HK-2 (cell line): ENCODE results near the gene ATP5PF.
"Not testable (repeated sequence)": the region's sequence is repeated elsewhere in the genome, so short reads cannot be mapped to it uniquely, and the experiment has no call there.

Source experiments
- DNase-seq: peaks from one replicate; pipeline ENCODE4 v3.0.0-alpha.2; 2018; ENCODE audit not compliant: unreplicated experiment

Gene ATP5PF

GRCh38 chr21:25722631-25723030 is 12.1 kb downstream of the ATP5PF start:
- DNase-seq, result no peak

- no peak for DNase-seq
Measured at GRCh38 chr21:25721987-25722386, 12.7 kb downstream of the ATP5PF start.

- DNase-seq, result no peak
Measured at GRCh38 chr21:25717491-25718147, 17.1 kb downstream of the ATP5PF start.

- not testable (repeated sequence) for DNase-seq
Measured at GRCh38 chr21:25714066-25714465, 20.6 kb downstream of the ATP5PF start.

- DNase-seq, result no peak
Measured at GRCh38 chr21:25710550-25710949, 24.2 kb downstream of the ATP5PF start.

- no peak for DNase-seq
Measured at GRCh38 chr21:25709684-25710265, 24.9 kb downstream of the ATP5PF start.

GRCh38 chr21:25708467-25709065 is 26.1 kb downstream of the ATP5PF start:
- no peak for DNase-seq

GRCh38 chr21:25701529-25701928 is 33.2 kb downstream of the ATP5PF start:
- no peak for DNase-seq

GRCh38 chr21:25700741-25701140 is 34.0 kb downstream of the ATP5PF start:
- DNase-seq, result no peak

- DNase-seq, result not testable (repeated sequence)
Measured at GRCh38 chr21:25695461-25695860, 39.2 kb downstream of the ATP5PF start.

- no peak for DNase-seq
Measured at GRCh38 chr21:25691976-25692375, 42.7 kb downstream of the ATP5PF start.

- DNase-seq, result no peak
Measured at GRCh38 chr21:25689226-25689625, 45.5 kb downstream of the ATP5PF start.

- DNase-seq, result no peak
Measured at GRCh38 chr21:25688275-25689155, 46.2 kb downstream of the ATP5PF start.

GRCh38 chr21:25687787-25688186 is 46.9 kb downstream of the ATP5PF start:
- DNase-seq, result no peak

- DNase-seq, result no peak
Measured at GRCh38 chr21:25682382-25682781, 52.3 kb downstream of the ATP5PF start.

GRCh38 chr21:25676451-25676850 is 58.3 kb downstream of the ATP5PF start:
- no peak for DNase-seq
